Ascending aorta (tissue), 2 donors: ENCODE data around the gene POLR3B. TPM values are rescaled to one million over a fixed set of nuclear protein-coding genes. Genes with fewer than 3 reads are reported as not detected.

Source experiments
- DNase-seq, 2 donors: peaks; one replicate each; pipeline ENCODE4 v3.0.0-alpha.2; 2019; ENCODE audit warnings: low spot score in 2 of 2
- H3K27ac ChIP-seq, 2 donors: fragments of 200-600 bp; sonication (generic); one replicate each; pipeline ENCODE4 v1.5.1; 2016 to 2017; ENCODE audit warnings: mild to moderate bottlenecking in 1 of 2
- H3K27me3 ChIP-seq: fragments of 200-600 bp; sonication (generic); one replicate; pipeline ENCODE4 v1.5.1; 2017
- H3K36me3 ChIP-seq, 2 donors: fragments of 200-600 bp; sonication (generic); one replicate each; pipeline ENCODE4 v1.5.1; 2016
- H3K4me1 ChIP-seq, 2 donors: fragments of 200-600 bp; sonication (generic); one replicate each; pipeline ENCODE4 v1.5.1; 2016 to 2017; ENCODE audit warnings: mild to moderate bottlenecking in 1 of 2
- H3K4me3 ChIP-seq, 2 donors: fragments of 200-600 bp; sonication (generic); one replicate each; pipeline ENCODE4 v1.5.1; 2016 to 2017; ENCODE audit warnings: mild to moderate bottlenecking in 1 of 2
- H3K9me3 ChIP-seq, 2 donors: fragments of 200-600 bp; sonication (generic); one replicate each; pipeline ENCODE4 v1.5.1; 2016
- CTCF ChIP-seq, 3 experiments: fragments of 200-600 bp in 2 of 3; fragments of 450-650 bp in 1 of 3; sonication (generic) in 2 of 3; IDR thresholded peaks; one replicate each; pipeline ENCODE4 v1.5.1; 2016 to 2019; ENCODE audit warnings: antibody characterized with exemption in 3 of 3, mild to moderate bottlenecking in 1 of 3, moderate library complexity in 1 of 3
- intact Hi-C: fragments of 100-400 bp; cut with DNase I; formaldehyde crosslinking; loops from one replicate; pipeline ENCODE4 v1.15.1; 2023
- total RNA-seq: library from RNA; depleted of rRNA; stranded (reverse); fragments of >200 nt; gene quantifications from one replicate; pipeline ENCODE4 v1.1.0, GENCODE V29; 2016

Gene POLR3B
- total RNA-seq, 1 donor from 2014 or later, result 0.21 TPM

- no peak for TF ChIP-seq CTCF (IDR thresholded peaks at IDR 0.05)
- no peaks in the 10 kb centered on the region for H3K36me3 ChIP-seq
- no peak for DNase-seq
- no peaks in the 10 kb centered on the region for H3K27me3 ChIP-seq
- intact Hi-C loops, result loop anchor here (2.0 to 5.0 kb wide), 3 partner anchors 113 to 733 kb away; partner anchors contain the start of genes CKAP4, CRY1 and RIC8B
- H3K4me1 ChIP-seq, result peaks cover 11 to 12% of the 10 kb centered on the region in 2 donors
- H3K27ac ChIP-seq, result no peak overlapping the region
- no peaks in the 10 kb centered on the region for H3K9me3 ChIP-seq
- H3K4me3 ChIP-seq, result no peak overlapping the region
Observed at GRCh38 chr12:106359646-106360399, 2.3 kb downstream of the POLR3B start.

GRCh38 chr12:106360400-106360994 is 2.9 kb downstream of the POLR3B start:
- DNase-seq, result no peak
- Histone ChIP-seq H3K27me3 (no peaks in the 10 kb centered on the region), H3K4me1 (peaks cover 11 to 12% of the 10 kb centered on the region in 2 donors), H3K27ac (no peak overlapping the region), H3K9me3 (no peaks in the 10 kb centered on the region), H3K36me3 (no peaks in the 10 kb centered on the region), H3K4me3 (no peak overlapping the region)
- intact Hi-C loops, result no loop called here
- no peak for TF ChIP-seq CTCF (IDR thresholded peaks at IDR 0.05)

DNA sequence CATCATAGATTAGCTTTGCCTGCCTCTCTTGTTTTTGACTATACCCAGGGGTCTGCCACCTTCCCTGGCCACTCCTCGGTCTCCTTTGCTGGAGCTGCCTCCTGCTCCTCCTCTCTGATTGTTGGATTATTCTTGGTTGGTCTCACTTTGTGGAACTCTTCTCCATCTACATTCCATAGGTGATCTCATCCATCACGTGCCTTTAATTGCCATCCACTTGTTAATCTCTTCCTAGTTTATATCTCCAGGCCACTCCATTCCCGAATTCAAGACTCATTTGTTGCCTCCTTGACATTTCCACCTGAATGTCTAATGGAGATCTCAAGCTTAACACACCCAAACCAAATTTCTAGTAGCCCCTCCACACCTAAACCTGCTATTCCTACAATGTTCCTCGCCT is 5.4 kb downstream of the POLR3B start:
- Histone ChIP-seq H3K9me3 (no peaks in the 10 kb centered on the region), H3K36me3 (peaks cover 0 to 5% of the 10 kb centered on the region in 2 donors), H3K4me3 (no peak overlapping the region), H3K27ac (no peak overlapping the region), H3K4me1 (peaks cover 8% of the 10 kb centered on the region in 2 donors), H3K27me3 (no peaks in the 10 kb centered on the region)
- intact Hi-C loops, result no loop called here
- no peak for TF ChIP-seq CTCF (IDR thresholded peaks at IDR 0.05)
- DNase-seq, result no peak

- no peaks in the 10 kb centered on the region for H3K27me3 ChIP-seq
- no peak for TF ChIP-seq CTCF (IDR thresholded peaks at IDR 0.05)
- H3K27ac ChIP-seq, result no peak overlapping the region
- no peak overlapping the region for H3K4me3 ChIP-seq
- intact Hi-C loops, result no loop called here
- H3K4me1 ChIP-seq, result no peaks in the 10 kb centered on the region
- H3K36me3 ChIP-seq, result peaks cover under 1 to 7% of the 10 kb centered on the region in 2 donors
- DNase-seq, result no peak
- no peaks in the 10 kb centered on the region for H3K9me3 ChIP-seq
Observed at GRCh38 chr12:106364261-106364660, 6.7 kb downstream of the POLR3B start.

DNA sequence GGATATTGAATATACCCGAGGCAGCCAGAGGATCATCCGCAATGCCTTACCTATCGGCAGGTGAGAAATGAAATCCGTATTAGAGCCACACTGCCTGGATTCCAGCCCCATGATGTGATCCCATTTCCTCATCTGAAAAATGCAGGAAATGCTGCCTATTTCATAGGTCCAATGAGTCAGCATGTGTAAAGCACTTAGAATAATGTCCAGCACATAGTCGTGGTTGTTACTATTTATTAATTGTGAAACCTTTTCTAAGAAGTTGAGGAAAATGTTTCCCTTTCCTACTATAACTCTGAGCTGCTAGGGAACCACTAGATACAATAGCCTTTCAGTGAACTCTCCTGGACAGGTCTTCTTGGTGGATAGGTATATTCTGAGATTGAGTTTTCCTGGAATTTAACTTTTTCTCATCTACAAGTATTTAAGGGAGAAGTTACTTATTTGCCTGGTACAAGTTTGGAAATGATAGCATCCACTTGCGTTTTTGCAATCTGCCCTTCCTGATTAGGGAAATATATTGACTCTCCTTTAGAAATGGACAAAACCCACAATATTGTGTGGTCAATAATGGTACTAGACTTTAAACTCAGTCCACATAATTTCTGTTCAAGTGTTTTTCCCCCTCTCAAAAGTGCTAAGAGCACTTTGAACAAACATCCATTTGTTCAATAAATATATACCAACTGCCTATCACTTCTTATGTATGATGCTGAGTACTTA is 12.2 kb downstream of the POLR3B start:
- H3K36me3 ChIP-seq, result peaks cover 9 to 24% of the 10 kb centered on the region in 2 donors
- H3K4me3 ChIP-seq, result no peak overlapping the region
- DNase-seq, result no peak
- intact Hi-C loops, result no loop called here
- H3K27me3 ChIP-seq, result no peaks in the 10 kb centered on the region
- no peak overlapping the region for H3K27ac ChIP-seq
- no peaks in the 10 kb centered on the region for H3K9me3 ChIP-seq
- no peaks in the 10 kb centered on the region for H3K4me1 ChIP-seq
- TF ChIP-seq CTCF (IDR thresholded peaks at IDR 0.05), result no peak
